GM08714 (cell line): ENCODE data around the gene GPS1.
"Not testable (repeated sequence)": the region's sequence is repeated elsewhere in the genome, so short reads cannot be mapped to it uniquely, and the experiment has no call there.

Experiments
- H3K4me3 ChIP-seq: fragments of 200-500 bp; sonication (Bioruptor generic); 2 replicates; pipeline ENCODE4 v1.5.1; 2014; ENCODE audit warnings: mild to moderate bottlenecking, low read length, inconsistent platforms
- ZNF274 ChIP-seq: IDR thresholded peaks from 2 replicates; pipeline ENCODE4 v1.6.1; 2012; ENCODE audit warnings: mild to moderate bottlenecking, low read depth, low read length

GPS1 gene

GRCh38 chr17:82029990-82030469 is 21.7 kb upstream of the GPS1 start:
- TF ChIP-seq ZNF274: no peak
- no peak overlapping the region for H3K4me3 ChIP-seq

- peak overlapping the region; percentile 46; the same call in 1 of the 2 replicates for H3K4me3 ChIP-seq
- TF ChIP-seq ZNF274: no peak
Observed at GRCh38 chr17:82030470-82031302, 21.0 kb upstream of the GPS1 start.

- H3K4me3 ChIP-seq: peak within 1 kb of the TSS; percentile 46; the same call in 1 of the 2 replicates
- TF ChIP-seq ZNF274: no peak
Observed at GRCh38 chr17:82031303-82031884, 20.3 kb upstream of the GPS1 start, which contains the start of gene RAC3. RAC3 (plus strand) TSS chr17:82031678; CDS start chr17:82031762, 84 bp downstream.

GRCh38 chr17:82031885-82032627 is 19.6 kb upstream of the GPS1 start:
- no peak overlapping the region for H3K4me3 ChIP-seq
- TF ChIP-seq ZNF274: no peak

- no peak for TF ChIP-seq ZNF274
- no peak overlapping the region for H3K4me3 ChIP-seq
Observed at GRCh38 chr17:82033359-82034085, 18.2 kb upstream of the GPS1 start.

GRCh38 chr17:82034371-82035011 is 17.2 kb upstream of the GPS1 start:
- TF ChIP-seq ZNF274: no peak
- no peak overlapping the region for H3K4me3 ChIP-seq

- TF ChIP-seq ZNF274: no peak
- no peak overlapping the region for H3K4me3 ChIP-seq
Observed at GRCh38 chr17:82035488-82035887, 16.2 kb upstream of the GPS1 start.

GRCh38 chr17:82035956-82036633 is 15.6 kb upstream of the GPS1 start:
- H3K4me3 ChIP-seq: no peak overlapping the region; the same call in 1 of the 2 replicates
- no peak for TF ChIP-seq ZNF274

GRCh38 chr17:82036634-82037091 is 15.0 kb upstream of the GPS1 start:
- TF ChIP-seq ZNF274: no peak
- peak overlapping the region; percentile 66; the same call in 1 of the 2 replicates for H3K4me3 ChIP-seq

GRCh38 chr17:82037092-82037888 is 14.4 kb upstream of the GPS1 start, which contains the start of gene DCXR:
DCXR (minus strand) TSS chr17:82037697; CDS start chr17:82037682, 15 bp downstream.
- H3K4me3 ChIP-seq: peak within 1 kb of the TSS; percentile 66; the same call in 1 of the 2 replicates
- TF ChIP-seq ZNF274: no peak

- TF ChIP-seq ZNF274: no peak
- peak overlapping the region; percentile 36; the same call in 1 of the 2 replicates for H3K4me3 ChIP-seq
Observed at GRCh38 chr17:82037889-82038195, 13.9 kb upstream of the GPS1 start.

- H3K4me3 ChIP-seq: not testable (repeated sequence)
Observed at GRCh38 chr17:82038796-82039409, 12.8 kb upstream of the GPS1 start.
